Right lobe of liver (tissue), 4 donors: ENCODE data around the gene GOLT1A.

ENCODE experiments used
- POLR2A ChIP-seq: fragments of 450-650 bp; IDR thresholded peaks from one replicate; pipeline ENCODE4 v1.6.1; 2017; ENCODE audit warnings: antibody characterized with exemption, mild to moderate bottlenecking
- TF ChIP-seq, protein P1 (sequence below), 4 donors: fragments of 200-600 bp in 3 of 4; fragments of 450-650 bp in 1 of 4; IDR thresholded peaks; one replicate each; pipeline versions ENCODE4 v1.5.1 to v1.8.0; 2016 to 2022; ENCODE audit warnings: antibody characterized with exemption in 4 of 4, mild to moderate bottlenecking in 2 of 4
- donor health status: DM: no; HTN: no; CAD: no.
- donor health status: DM: no; HTN: no; CAD: no.
- donor health status: DM: no; HTN: yes; CAD: no.

DNA sequence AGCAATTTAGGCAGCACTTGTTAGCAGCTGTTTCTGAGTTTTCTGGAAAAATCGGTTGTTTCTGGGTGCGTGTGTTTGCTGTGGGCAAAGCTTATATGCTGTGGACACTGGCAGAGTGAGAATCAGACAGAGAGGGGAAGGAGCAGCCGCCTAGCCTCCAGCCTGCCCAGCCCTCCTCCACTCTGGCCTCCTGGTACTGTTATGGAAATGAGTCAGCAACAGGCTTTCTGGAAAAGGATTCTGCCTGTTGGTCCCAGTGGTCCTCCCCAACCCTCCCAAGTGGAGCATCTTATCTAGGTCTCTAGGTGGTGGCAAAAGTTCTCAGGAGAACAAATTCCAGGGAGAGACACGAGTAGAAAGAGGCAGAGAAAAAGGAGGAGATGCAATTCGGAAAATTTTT is 42.2 kb upstream of the GOLT1A start:
- TF ChIP-seq, protein P1, sequence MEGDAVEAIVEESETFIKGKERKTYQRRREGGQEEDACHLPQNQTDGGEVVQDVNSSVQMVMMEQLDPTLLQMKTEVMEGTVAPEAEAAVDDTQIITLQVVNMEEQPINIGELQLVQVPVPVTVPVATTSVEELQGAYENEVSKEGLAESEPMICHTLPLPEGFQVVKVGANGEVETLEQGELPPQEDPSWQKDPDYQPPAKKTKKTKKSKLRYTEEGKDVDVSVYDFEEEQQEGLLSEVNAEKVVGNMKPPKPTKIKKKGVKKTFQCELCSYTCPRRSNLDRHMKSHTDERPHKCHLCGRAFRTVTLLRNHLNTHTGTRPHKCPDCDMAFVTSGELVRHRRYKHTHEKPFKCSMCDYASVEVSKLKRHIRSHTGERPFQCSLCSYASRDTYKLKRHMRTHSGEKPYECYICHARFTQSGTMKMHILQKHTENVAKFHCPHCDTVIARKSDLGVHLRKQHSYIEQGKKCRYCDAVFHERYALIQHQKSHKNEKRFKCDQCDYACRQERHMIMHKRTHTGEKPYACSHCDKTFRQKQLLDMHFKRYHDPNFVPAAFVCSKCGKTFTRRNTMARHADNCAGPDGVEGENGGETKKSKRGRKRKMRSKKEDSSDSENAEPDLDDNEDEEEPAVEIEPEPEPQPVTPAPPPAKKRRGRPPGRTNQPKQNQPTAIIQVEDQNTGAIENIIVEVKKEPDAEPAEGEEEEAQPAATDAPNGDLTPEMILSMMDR (IDR thresholded peaks at IDR 0.05): no peak
- no peak for TF ChIP-seq POLR2A
